Smooth muscle cell of the brain vasculature (primary cell): ENCODE data around the gene COL7A1.

Experiments used
- DNase-seq: peaks from one replicate; pipeline ENCODE4 v3.0.0-alpha.2; 2012; ENCODE audit warnings: low read depth, low spot score

COL7A1 gene

DNA sequence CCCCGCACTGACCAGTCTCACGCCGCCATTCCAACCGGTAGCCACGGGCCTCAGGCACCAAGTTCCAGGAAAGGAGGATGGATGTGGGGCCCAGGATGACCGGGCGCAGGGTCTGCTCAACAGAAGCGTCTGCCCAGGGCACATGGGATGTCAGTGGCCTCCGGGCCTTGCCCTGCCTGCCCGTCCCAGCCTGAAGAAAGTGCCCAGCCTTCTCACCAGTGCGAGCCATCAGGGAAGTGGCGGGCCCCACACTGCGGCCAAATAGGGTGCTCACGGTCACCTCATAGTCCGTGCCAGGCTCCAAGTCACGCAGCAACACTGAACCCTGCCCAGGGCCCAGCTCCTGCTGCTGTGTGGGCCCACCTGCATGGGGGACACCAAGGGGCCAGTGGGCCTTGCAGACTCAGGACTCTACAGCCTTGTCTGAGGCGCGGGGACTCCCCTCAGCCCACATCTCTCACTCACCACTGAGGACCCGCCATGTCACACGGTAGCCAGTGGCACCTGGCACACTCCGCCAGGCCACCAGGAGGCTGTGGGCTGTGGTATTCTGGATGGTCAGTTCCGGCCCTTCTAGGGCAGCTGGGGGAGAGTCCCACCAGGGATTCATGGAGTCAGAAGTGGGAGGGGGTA, 3.1 kb downstream of the COL7A1 start:
- DNase-seq, result no peak

DNA sequence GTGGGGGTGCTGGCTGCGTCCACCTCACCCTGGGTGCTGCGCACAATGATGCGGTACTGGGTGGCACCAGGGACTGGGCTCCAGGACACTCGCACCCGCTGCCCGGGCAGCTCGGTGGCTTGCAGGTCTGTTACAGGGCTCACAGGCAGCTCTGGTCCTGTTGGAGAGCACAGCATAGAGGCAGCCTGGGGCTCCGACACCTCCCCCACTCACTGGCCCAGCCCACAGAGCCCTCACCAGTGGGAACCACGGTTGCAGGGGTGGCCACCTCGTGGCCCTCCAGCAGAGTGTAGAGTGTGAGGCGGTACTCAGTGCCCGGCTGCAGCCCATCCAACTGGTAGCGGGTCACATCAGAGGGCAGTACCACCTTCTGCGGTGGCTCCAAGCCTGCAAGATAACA, 3.7 kb downstream of the COL7A1 start:
- DNase-seq, result no peak

- DNase-seq, result no peak
These were observed 6.9 kb downstream of the COL7A1 start for GRCh38 chr3:48588230-48588629.

- DNase-seq, result no peak
These were observed 7.4 kb downstream of the COL7A1 start for GRCh38 chr3:48587686-48588085.

- DNase-seq, result no peak
These were observed 9.7 kb downstream of the COL7A1 start for GRCh38 chr3:48585411-48585810.

DNA sequence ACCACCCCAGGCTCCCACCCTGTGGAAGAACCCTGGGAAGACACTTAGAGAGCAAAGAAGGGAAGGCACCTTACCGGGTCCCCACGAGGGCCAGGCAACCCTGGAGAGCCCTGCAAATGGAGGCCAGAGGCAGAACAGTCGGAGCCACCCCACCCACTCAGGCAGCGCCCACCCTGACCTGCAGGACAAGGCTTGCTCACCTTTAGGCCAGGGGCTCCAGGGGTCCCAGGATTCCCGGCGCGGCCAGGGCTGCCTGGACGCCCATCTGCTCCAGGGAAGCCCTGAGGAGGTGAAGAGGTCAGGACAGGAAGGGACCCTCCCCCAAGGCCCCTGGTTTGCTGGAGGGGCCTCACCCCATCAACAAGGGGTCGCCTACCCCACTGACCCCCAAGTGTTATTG, 10.3 kb downstream of the COL7A1 start:
- DNase-seq, result no peak

DNA sequence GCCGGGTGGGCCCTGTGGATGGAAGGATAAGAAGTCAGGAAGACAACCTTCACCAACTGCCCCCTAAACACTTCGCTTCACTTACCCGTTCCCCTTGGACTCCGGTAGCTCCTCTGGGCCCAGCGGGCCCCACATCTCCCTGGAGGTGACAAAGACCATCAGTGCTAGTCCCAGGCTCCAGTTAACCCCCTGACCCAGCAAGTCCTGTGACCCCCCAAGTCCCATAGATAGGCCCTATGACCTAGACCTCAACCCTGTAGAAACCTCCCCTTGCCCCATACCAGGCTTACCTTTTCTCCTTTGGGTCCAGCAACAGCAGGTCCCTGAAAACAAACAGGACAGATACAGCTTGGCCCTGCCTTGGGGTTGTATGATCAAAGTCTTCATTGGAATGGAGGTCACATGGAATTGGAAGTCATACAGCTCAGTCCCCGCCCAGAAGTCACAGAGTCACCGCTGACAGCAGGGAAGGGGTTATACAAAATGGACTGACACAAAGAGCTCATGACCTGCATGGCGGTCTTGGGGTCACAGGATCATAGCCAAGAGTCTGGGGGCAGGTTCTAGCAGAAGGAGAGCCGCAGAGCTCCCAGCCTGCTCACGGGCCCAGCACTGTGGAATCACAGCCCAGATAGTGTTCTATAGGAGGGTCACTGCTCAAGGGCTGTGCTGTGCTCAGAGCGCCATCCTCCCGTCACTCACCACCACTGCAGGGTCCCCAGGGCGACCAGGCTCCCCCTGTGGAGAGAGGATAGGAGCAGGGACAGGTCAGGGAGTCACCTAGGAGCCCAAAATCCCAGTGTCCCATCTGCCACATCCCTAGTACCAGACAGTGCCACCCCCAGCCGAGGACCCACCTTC, 13.3 kb downstream of the COL7A1 start:
- DNase-seq, result no peak

- no peak for DNase-seq
These were observed 18.5 kb downstream of the COL7A1 start for GRCh38 chr3:48576647-48577046.

GRCh38 chr3:48575366-48575765, 19.8 kb downstream of the COL7A1 start:
- no peak for DNase-seq

DNA sequence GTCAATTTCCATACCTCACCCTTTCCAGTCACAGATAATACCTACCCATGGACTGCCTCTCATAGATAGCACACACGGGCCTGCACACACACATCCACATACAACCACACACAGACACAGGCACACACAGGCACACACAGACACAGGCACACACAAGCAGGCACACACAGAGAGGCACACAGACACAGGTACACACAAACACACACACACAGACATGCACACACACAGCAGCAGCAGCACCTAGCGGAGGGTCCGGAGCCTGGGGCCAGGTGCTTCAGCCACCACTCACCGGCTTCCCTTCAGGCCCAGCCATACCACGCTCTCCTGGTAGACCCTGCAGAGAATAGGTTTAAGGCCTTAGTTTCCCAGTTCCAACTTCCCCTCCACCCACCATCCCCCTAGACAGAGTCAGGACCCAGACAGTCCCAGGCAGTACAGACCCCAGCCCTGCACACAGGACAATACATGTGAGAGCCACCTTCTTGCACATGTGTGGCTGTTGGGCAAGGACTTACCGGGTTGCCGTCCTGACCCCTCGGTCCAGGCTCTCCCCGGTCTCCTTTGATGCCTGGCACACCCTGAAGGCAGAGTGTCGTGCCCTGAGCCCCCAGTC, 21.1 kb downstream of the COL7A1 start:
- DNase-seq, result no peak

DNA sequence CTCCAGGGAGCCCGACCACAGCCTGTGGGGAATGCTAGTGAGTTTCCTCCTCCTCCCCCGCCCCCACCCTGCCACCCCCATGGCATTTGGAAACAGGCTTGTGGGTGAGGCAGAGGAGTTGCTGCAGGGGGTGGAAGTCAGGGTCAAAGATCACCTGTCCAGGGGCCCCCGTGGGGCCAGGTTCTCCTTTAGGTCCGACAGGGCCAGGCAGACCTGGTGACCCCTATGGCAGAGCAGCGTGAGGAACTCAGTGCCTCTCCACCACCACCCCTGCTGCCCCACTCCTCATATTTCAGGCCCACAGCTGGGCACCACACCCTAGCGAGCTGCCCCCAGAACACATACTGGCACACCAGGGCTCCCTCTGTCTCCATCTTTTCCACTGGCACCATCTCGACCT, 22.6 kb downstream of the COL7A1 start:
- no peak for DNase-seq

- no peak for DNase-seq
These were observed 23.2 kb downstream of the COL7A1 start for GRCh38 chr3:48571938-48572337.

GRCh38 chr3:48569808-48570450, 25.2 kb downstream of the COL7A1 start:
- DNase-seq, result no peak

DNA sequence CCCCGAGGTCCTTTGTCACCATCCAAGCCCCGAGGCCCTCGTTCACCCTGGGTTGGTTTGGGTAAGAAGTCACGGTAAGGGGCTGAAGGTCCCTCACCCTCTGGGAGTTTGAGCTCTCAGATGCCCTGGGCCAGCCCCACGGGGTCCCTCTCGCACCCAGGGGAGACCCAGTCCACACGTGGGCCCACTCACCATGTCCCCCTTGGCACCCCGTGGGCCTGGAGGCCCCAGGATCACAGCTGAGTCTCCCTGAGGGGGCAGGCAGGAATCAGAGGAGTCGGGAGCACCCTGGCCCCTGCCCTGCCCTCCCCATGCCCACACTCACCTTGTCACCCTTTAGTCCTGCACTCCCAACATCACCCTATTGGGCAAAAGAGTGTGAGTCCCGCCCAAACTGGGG, 25.7 kb downstream of the COL7A1 start:
- no peak for DNase-seq

DNA sequence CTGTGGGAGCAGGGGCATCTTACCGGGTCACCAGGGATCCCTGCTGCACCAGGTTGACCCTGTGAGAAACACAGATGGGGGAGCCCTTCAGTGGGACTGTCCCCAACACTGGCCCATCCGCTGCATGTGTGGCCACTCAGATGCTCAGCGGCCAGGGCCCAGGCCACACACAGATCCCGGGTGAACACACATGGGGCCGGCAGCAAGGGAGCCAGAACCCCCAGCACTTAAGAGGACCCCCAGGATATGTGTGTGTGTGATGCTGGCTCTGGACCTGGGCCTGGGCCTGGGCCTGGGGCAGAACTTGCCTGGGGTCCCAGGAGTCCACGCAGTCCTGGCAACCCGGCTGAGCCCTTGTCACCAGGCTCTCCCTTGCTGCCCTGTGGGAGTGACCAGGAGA, 26.7 kb downstream of the COL7A1 start:
- no peak for DNase-seq

DNA sequence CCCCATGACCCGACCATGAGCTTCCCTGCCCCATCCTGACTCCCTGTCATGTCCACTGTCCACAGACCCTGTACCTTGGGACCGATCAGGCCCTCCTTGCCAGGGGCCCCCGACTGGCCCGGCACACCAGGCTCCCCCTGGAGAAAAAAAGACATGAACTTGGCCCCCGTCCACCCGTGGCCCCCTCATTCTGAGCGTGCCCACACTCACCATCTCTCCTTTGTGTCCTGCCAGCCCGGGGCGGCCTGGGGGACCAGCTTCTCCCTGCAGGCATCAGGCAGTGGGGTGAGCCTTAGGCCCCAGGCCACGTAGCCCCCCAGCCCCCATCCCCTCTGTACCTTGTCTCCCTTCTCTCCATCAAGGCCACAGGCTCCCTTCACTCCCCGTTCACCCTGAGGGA, 27.6 kb downstream of the COL7A1 start:
- DNase-seq, result no peak

- DNase-seq, result no peak
These were observed 28.0 kb downstream of the COL7A1 start for GRCh38 chr3:48567090-48567489.

DNA sequence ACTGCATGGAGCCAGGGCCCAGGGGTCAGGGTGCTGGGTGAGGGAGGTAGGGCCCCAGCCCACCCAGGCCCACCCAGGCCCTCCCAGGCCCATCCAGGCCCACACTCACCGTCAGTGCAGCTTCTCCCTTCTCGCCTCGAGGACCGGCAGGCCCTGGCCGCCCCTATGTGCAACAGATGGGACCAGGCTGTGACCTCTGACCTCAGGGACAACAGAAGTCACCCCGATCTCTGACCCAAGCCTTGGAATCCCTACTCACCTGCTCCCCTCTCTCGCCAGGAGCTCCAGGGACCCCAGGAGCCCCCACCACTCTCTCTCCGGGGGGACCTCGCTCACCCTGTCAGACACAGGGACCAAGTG, 28.7 kb downstream of the COL7A1 start:
- no peak for DNase-seq

DNA sequence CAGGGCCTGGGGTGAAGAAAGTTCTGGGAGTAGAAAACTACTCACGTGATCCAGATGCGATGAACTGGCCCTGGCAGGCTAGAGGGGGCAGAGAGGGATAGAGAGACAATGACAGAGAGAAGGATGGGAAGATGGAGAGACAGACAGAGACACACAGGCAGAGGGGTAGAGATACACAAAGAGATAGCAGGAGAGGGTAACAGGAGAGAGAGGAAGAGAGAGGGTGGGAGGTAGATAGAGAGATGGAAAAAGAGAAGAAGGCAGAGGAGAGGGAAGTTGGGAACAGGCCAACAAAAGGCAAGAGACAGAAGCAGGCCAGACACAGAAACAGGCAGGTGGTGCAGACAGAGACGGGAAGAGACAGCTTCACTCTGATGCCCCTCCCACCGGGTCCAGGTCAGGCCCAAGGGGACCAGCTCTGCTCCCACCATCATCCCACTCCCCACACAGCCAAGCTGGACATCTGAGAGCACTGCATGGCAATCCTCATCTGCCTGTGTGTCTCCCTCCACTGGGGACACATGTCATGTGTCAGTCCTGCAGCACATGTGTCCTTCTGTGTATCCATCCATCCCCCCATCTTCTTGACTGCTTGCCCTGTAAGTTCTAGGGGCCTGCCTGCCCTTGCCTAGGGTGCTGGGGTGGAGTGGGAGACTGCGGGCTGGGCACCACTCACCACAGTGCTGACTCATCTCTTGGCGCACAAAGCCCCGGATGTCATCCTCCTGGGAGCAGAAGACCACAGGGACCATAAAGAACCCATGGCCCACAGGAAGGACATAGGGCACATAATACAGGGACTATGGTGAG, 29.3 kb downstream of the COL7A1 start:
- no peak for DNase-seq

GRCh38 chr3:48565186-48565585, 29.9 kb downstream of the COL7A1 start:
- no peak for DNase-seq

- no peak for DNase-seq
These were observed 30.5 kb downstream of the COL7A1 start for GRCh38 chr3:48564667-48565066.

DNA sequence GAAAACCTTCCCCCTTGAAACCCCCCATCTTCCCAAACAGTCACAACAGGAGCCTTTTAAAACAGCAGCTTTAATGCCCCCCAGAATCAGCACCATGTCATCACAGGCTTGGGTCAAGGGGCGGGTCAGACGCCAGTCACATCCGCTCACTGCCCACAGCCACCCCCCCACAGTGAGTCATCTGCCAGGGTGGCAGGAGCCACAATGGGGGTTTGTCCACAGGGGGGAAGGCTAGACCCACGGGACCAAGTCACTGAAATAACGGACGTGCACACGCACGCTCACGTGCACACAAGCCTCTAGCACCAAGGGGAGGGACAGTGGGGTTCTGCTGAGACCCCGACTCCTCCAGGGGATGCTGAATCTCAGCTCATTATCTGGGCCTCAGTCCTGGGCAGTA, 31.1 kb downstream of the COL7A1 start:
- no peak for DNase-seq
